GM21619 (cell line): Measurements from ENCODE around the gene BBS4.
A peak's percentile ranks its signal among the peaks of the same experiment; 100 is the strongest.
"Not testable (repeated sequence)": the region's sequence is repeated elsewhere in the genome, so short reads cannot be mapped to it uniquely, and the experiment has no call there.

Experiments used
- ATAC-seq: cut with Tn5 transposase; IDR thresholded peaks from one replicate; pipeline ENCODE4 v1.9.1; 2021; ENCODE audit not compliant: unreplicated experiment

BBS4 gene, protein sequence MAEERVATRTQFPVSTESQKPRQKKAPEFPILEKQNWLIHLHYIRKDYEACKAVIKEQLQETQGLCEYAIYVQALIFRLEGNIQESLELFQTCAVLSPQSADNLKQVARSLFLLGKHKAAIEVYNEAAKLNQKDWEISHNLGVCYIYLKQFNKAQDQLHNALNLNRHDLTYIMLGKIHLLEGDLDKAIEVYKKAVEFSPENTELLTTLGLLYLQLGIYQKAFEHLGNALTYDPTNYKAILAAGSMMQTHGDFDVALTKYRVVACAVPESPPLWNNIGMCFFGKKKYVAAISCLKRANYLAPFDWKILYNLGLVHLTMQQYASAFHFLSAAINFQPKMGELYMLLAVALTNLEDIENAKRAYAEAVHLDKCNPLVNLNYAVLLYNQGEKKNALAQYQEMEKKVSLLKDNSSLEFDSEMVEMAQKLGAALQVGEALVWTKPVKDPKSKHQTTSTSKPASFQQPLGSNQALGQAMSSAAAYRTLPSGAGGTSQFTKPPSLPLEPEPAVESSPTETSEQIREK

DNA sequence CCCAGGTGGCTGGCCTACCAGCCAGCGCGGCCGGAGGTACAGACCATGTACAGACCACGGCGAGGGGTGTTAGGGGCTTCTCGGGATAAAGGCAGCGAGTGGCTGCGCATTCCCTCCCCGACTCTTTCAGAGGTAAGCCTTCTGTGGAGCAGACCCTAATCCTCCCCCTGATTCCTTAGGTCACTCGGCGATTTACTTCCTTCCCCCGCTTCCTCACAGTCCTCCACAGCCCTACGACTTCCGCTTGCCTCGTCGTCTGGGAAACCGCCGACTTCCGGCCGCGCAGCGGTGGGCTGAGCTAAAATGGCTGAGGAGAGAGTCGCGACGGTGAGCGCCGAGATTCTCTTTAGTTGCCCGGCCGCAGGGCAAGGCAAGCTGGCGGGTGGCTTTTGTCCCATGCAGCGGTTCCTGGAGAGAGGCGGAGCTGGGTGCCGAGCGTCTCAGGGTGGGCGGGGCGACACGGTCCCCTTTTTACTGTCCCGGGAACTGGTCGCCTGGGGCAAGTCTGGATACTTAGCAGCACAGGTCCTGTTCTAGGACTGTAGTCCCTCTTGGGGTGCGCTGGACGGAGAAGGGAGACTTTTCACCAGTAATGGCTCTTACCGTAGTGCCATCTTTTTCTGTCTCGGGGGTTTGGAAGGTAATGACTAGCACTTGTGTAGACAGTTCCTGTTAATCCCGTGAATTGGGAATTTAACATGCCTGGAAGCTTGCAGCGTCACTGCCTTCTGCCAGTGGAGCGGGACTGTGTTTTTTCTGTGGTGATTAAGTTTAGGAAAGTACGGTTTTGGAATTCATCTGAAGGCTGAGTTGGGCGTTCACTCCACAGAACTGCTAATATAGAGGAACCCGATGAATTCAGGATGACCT is at the start of gene BBS4, which contains the start of gene HIGD2B:
Gene BBS4 (plus strand): TSS at position 283 of the 870 bp plus-strand sequence. CDS start 21 bp downstream, at position 304.
Gene HIGD2B (minus strand): TSS at position 258 of the 870 bp plus-strand sequence. CDS start 9,808 bp downstream, outside the sequence.
- peak; percentile 97 for ATAC-seq

DNA sequence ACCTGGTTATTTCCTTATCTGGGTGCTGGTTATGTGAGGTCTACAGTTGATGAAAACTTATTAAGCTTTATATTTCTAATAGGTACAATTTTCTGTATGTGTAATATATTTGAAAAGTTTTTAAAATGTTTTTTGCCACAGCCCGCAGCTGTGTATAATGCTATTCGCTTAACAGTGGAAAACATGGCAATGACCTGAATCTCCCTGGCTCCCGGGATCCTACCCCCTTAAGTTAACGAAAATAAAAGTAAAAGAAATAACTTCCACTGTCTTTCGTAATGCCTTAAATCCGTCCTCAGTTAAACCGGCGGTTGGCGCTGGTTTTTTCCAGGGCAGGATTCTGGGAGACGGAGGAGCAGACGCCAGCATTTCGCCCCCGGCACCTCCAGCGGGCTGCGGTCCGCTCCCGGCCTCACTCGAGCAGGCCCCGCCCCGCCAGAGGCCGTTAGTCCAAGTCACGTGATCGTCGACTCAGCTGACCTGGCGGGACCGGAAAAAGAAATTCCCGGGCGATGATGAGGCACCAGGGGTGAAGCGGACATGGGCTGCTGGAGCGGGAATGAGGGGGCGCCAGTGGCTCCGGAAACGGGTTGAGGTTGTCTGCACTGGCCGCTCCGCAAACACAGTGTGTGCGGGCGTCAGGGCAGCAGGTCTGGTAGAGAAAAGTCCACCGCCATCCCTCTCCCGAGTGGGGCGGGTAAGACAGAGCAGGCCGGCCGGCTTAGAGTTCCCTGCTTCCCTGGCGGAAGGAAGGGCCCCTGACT is 49.3 kb upstream of the BBS4 start:
- peak; percentile 62 for ATAC-seq

DNA sequence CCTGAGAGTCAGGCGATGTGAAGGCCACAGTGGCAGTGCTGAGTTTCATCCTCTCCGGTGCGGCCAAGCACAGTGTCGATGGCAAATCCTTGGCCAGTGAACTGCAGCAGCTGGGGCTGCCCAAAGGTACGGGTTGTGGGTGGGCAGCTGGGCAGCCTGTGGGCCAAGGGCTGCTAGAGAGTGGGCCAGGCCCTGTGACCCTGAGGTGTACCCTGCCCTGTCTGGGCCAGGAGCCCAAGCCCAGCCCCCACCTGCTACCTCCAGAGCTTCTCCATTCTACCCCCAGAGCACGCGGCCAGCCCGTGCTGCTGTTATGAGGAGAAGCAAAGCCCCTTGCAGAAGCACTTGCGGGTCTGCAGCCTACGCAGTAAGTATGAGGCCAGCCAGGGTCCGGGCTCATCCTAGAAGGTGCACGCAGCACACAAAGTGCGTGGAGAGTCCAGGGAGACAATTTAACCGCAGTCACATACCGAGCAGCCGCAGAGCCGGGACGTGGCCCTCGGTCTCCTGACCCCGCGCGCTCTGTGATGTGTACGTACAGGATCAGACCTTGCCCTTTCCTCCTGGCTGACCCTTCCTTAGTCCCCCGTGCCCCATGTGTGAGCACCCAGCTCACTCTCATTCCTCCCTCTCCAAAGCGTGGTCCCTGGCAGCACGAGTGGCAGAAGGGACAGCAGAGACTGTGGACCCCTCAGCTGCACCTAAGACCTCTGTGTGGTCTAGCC is 46.1 kb upstream of the BBS4 start:
- ATAC-seq = not testable (repeated sequence)

DNA sequence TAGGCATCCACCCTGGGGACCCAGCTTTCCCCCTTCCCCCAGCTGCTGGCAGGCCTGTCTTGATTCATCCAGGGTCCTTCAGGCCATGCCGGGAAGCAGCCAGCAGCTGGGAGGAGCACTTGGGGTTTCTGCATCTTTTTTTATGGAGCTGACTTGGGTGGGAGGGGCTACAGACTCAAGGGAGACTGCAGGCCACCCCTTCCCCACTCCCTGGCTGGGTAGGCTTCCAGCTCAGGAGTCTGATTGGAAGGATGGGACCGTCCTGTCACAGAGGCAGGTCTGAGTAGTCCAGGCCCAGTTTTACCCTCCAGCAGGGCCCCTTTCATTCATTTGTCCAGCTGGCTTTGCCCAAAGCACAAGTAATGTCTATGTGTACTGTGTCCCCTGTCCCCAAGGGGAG is 43.7 kb upstream of the BBS4 start:
- ATAC-seq = not testable (repeated sequence)

DNA sequence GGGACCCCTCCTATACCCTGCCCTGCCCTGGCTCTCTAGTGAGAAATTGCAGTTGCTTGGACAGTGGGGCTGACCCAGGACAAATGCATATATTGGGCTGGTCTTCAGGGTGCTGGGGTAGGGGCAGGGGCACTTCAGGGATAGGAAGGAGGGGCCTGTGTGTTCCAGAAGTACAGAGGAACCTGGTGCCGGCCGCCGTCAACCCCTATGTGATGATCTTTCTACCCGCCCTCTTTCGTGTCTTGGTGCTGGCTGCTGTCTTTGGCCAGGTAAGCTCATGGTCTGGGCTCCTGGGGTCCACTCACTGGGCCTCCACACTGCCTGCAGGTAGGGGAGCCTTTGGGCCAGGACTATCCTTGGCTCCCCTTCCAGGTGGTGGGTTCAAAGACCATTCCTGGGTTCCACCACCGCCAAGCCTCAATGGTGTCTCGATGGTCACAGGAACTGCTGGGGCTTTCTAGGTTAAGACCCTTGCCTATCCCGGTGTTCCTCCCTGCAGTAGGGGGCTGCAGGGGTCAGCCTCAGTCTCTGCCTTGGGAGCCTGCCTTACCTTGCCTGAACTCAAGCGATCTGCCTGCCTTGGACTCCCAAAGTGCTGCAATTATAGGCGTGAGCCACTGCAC is 37.3 kb upstream of the BBS4 start:
- not testable (repeated sequence) for ATAC-seq

DNA sequence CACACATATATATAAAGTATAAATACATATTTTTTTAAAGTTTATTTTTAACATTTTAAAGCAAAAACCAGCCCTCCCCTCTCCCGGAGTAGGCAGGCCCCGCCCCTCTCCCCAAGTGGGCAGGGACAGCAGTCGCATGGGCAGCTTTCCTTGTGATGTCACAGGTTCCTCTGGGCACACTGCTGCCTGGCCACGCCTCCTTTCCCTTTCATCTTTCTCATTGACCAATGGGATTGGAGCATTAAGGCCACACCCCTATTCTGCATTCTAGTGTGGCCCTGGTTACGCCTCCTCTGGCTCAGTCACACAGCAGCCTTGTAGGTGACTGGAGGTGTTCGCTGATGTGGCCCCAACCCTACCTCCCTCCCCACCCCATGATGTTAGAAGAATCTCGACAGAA is 31.6 kb upstream of the BBS4 start, which contains the start of gene GOLGA6B:
Gene GOLGA6B (plus strand): TSS at position 301 of the 400 bp plus-strand sequence. CDS start 41 bp downstream, at position 342.
- ATAC-seq = not testable (repeated sequence)

DNA sequence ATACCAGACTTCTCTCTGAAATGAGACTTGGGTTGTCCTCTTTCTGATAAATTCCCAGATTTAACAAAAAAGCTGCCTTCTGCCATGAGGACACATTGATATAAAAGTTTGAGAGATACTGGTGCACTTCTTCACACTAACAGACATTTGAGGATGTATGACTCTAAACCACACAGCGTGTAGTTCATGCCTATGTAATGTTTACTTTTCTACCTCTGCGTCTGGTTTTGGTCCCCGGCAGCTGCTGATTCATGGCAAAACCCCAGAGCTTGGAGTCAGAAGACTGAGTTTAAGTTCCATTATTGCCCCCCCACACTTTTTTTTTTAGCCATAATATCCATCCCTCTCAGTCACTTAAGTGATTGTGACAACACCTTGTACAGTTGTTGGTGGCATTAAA is 30.0 kb upstream of the BBS4 start:
- not testable (repeated sequence) for ATAC-seq

DNA sequence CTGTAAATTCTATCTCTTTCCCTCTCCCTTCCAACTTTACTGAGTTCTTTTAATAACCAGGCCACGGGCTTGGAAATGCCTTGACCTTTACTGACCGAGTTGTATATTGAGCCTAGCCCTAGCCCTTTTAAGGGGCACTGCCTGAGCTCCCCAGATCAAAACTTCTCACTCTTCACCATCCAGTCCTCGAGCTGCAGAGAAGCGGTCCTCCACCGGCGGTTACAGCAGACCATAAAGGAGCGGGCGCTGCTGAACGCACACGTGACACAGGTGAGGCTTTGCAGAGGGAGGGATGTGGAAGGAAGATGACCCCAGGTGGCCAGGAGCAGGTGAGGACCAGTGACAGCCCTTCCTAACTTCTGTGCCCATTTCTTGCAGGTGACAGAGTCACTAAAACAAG is 24.9 kb upstream of the BBS4 start:
- not testable (repeated sequence) for ATAC-seq

DNA sequence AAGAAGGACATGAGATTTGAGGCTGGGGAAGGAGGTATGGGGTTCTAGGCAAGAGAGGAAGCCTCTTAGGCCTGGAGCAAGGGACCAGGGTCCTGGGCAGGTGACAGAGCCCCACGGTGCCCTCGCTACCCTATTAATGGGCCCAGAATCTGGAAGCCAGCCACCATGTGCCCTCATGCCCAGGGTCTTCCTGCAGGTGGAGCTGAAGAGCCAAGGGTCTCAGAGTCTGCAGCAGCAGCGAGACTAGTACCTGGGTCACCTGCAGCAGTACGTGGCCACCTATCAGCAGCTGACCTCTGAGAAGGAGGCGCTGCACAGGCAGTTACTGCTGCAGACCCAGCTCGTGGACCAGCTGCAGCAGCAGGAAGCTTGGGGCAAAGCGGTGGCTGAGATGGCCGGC is 22.1 kb upstream of the BBS4 start:
- ATAC-seq = not testable (repeated sequence)

DNA sequence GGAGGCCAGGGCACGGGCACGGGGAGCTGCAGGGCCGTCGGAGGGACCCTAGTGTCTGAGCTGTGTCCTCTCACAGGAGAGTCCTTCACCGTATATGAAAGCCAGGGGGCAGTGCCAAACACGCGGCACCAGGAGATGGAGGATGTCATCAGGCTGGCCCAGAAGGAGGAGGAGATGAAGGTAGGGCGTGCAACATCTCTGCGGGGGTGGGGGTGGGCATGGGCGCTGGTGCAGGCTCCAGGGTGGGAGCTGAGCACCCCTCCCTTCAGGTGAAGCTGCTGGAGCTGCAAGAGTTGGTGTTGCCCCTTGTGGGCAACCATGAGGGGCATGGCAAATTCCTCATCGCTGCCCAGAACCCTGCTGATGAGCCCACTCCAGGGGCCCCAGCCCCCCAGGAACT is 20.3 kb upstream of the BBS4 start:
- not testable (repeated sequence) for ATAC-seq

DNA sequence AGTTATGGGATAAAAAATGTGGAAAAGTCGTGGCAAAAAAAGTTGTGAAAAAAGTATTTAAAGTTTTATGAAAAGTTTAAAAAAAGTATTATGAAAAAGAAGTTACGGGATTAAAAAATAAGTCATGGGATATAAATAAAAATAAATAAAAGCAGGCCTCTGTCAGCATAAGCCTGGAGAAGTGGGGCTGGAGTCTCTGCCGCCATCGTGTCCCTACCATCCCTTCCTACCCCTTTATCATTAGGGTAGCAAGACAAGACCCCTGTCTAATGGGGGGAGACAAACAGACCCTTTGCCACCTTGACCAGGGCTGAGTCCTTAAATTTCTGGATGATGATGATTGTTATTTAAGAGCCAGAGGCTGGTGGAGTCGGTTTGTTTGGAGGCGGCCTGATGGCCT is 16.2 kb upstream of the BBS4 start:
- not testable (repeated sequence) for ATAC-seq

DNA sequence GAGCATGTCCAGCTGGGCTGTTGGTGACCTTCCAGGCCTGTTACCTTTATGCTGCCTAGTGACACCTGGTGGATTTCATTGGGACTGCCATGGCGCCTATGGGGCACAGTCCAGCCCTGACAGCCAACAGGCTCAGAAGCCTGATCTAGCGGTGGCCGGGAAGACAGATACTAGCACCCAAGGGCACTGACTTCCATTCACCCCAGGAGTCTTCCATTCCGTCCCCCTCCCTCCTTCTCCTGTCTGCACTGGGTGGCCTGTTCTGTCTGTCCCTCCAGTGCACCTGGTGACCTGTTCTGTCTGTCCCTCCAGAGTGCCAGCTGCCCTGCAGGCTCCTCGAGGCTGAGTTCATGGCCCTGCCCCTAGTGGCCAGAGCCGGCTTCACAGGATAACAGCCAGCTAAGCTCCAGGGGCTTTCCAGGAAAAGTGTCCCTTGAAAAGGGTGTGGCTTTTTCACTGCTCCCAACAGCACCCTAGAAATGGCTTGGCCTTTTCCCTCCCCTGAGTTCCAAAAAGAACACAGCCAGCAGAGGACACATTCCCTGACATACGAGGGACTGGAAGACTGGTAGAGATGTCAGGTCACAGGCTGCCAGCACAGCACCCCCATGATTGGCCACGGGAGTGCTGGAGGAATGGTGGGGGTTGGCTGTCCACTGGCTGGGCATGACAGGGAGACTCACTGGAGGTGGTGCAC is 15.2 kb upstream of the BBS4 start:
- ATAC-seq = peak; percentile 93

DNA sequence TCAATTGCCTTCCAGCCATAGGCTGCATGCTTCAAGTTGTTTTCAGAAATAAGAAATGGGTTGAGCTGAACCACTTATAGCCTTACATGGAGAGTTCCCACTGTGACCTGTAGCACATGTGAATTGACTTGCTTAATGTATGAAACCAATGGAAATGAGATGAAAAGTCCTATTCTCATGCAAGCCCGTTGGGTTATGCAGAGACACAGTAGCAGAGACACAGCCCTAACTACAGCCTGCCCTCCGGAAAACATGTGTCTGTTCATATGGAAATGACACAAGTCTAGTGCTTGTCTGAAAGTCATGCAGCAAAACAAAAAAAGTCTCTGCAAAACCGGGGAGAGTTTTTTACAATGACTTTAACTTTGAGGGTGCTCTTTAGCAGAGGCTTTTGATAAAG is 14.5 kb upstream of the BBS4 start:
- ATAC-seq = no peak

DNA sequence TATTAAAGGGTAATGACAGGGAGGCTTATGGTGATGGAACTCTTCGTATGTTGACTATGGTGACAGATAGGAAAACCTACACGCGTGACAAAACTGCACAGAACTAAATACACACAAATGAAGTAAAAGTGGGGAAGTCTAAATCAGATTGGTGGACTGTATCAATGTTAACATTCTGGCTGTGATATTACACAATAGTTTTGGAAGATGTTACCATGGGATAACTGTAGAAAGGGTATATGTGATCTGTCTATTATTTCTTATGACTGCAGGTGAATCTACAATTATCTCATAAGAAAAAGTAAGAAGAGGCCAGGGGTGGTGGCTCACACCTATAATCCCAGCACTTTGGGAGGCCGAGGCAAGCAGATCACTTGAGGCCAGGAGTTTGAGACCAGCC is 9.2 kb upstream of the BBS4 start:
- ATAC-seq = no peak

DNA sequence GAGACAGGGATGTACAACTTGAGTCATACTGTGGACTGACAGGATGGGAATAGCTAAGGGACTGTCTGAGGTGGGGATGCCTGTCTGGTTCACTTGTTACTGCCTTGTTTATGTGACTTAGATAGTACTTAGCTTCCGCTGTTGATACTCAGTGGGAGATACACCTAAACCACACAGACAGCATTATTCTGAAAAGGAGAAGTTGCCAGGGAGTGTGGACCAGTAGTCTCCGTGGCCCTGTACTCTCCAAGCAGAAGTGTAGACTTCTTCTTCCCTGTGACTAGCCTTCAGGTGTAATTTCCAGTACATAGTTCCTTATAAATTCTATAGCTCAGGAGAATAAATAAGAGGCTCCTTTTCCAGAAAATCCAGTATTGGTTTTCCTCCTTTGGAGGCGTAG is 5.1 kb upstream of the BBS4 start:
- no peak for ATAC-seq

DNA sequence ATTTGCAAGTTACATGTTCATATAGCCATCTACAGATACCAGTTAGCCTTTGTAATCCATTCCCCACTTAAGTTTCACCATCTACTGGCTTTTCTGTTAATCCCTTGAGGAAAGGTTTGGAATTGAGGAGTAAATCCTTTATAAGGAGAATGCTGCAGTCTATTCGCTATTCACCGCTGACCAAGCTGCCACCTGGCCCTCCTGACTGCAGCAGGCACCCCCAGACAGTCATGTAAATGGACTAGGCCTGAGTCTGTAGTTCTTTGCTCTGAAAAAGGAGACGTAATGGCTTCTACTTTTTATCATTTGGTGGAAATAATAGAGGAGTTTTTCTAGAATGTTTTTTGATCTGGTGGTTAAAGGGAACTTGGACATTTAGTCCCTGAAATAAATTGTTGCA is 3.2 kb upstream of the BBS4 start:
- ATAC-seq = no peak

DNA sequence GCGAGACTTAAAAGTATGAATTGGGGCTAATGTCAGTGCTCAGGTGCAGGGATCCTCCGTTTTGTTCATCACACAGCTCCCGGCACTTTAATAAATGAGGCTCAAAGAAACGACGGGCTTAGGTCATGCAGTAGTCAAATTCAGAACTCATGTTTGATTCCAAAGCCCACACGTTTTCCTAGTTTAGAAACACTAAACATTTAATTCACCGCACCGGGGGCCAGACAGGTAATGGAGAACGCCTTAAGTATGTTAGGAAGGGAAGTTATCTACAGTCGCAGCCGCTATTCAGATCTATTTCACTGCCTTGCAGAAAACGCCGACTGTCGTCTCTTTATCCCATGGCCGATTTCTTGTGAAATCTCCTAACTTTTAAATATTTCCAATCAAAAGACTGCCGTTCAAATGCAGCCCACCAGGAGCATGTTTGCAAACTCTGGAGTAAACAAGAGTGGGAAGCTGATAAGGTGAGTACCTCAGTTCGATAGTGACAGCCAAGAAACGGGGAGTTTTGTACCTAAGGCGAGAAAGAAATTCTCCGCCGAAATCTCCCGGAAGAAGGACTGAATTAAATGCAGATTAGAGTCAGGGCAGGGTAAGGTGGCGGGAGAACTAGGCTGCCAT is 594 bp upstream of the BBS4 start:
- no peak for ATAC-seq

DNA sequence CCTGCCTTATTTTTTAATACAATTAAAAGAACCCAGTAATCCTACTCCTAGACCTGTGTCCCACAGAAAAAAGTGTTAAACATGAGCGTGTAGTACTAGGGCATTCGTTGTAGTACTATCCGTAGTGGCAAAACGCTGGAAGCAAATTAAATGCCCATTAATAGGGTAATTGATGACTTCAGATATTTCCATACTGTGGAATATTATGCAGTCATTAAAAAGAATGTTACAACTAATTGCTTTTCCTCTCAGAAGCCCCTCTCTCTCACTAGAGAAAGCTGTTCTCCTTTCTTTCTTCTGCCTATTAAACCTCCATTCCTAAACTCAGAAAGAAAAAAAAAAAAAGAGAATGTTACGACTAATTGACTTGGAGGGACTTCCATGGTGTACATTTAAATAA is 2.7 kb downstream of the BBS4 start:
- ATAC-seq = no peak

DNA sequence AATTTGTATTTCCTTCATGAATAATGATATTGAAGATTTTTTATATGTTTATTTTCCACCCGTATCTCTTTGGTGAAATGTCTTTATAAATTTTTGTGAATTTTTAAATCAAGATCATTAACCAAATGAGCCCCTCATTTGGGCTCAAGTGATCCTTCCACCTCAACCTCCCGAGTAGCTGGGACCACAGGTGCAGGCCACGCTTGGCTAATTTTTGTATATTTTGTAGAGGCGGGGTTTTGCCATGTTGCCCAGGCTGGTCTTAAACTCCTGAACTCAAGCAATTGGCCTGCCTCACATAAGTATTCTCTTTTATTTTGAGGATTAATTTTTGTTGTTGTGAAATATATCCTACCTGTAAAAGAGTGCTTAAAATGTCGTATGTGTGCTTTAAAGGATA is 4.9 kb downstream of the BBS4 start:
- no peak for ATAC-seq
